Ishikawa (cell line): ENCODE data around the gene PEX1.
A peak's percentile ranks its signal among the peaks of the same experiment; 100 is the strongest.

Experiments
- CEBPB ChIP-seq: IDR thresholded peaks from 2 replicates; pipeline ENCODE4 v1.6.1; 2012
- CREB1 ChIP-seq: IDR thresholded peaks from 2 replicates; pipeline ENCODE4 v1.6.1; 2012; ENCODE audit warnings: low read depth
- EGR1 ChIP-seq: IDR thresholded peaks from 2 replicates; pipeline ENCODE4 v1.6.1; 2012
- EP300 ChIP-seq: IDR thresholded peaks from 2 replicates; pipeline ENCODE4 v1.6.1; 2012; ENCODE audit warnings: borderline replicate concordance
- FOXM1 ChIP-seq: IDR thresholded peaks from 2 replicates; pipeline ENCODE4 v1.6.1; 2012; ENCODE audit warnings: low read depth, borderline replicate concordance
- MAX ChIP-seq: IDR thresholded peaks from 2 replicates; pipeline ENCODE4 v1.6.1; 2012
- NFIC ChIP-seq: IDR thresholded peaks from 2 replicates; pipeline ENCODE4 v1.6.1; 2012
- RAD21 ChIP-seq: IDR thresholded peaks from 2 replicates; pipeline ENCODE4 v1.6.1; 2012; ENCODE audit warnings: low read depth
- REST ChIP-seq: IDR thresholded peaks from 2 replicates; pipeline ENCODE4 v1.6.1; 2012; ENCODE audit warnings: low read depth, mild to moderate bottlenecking
- TAF1 ChIP-seq: IDR thresholded peaks from 2 replicates; pipeline ENCODE4 v1.6.1; 2012; ENCODE audit warnings: low read depth, mild to moderate bottlenecking
- TCF12 ChIP-seq: IDR thresholded peaks from 2 replicates; pipeline ENCODE4 v1.6.1; 2012; ENCODE audit warnings: low read depth
- TEAD4 ChIP-seq: IDR thresholded peaks from 2 replicates; pipeline ENCODE4 v1.6.1; 2012
- USF1 ChIP-seq: IDR thresholded peaks from 2 replicates; pipeline ENCODE4 v1.6.1; 2012
- YY1 ChIP-seq: IDR thresholded peaks from 2 replicates; pipeline ENCODE4 v1.6.1; 2012; ENCODE audit warnings: low read depth
- ZBTB7A ChIP-seq: IDR thresholded peaks from 2 replicates; pipeline ENCODE4 v1.6.1; 2012; ENCODE audit warnings: low read depth

Gene PEX1

GRCh38 chr7:92460510-92460909 lies 67.8 kb downstream of the PEX1 start:
- no peak for TF ChIP-seq TCF12

- no peak for TF ChIP-seq TAF1
- no peak for TF ChIP-seq TEAD4
- no peak for TF ChIP-seq REST
Measured at GRCh38 chr7:92460109-92460508, 68.2 kb downstream of the PEX1 start.

- TF ChIP-seq EP300, result no peak
- no peak for TF ChIP-seq ZBTB7A
- TF ChIP-seq YY1, result no peak
Measured at GRCh38 chr7:92456236-92456635, 72.1 kb downstream of the PEX1 start.

GRCh38 chr7:92451645-92452044 lies 76.7 kb downstream of the PEX1 start:
- no peak for TF ChIP-seq USF1

- TF ChIP-seq TCF12 (no peak), TAF1 (no peak), USF1 (no peak), CREB1 (peak; percentile 64; the same call in 1 of the 2 replicates)
Measured at GRCh38 chr7:92448205-92448747, 80.0 kb downstream of the PEX1 start.

GRCh38 chr7:92447345-92448204 lies 80.7 kb downstream of the PEX1 start, which contains the start of gene GATAD1:
GATAD1 (plus strand) TSS chr7:92447482; CDS start chr7:92447730, 248 bp downstream.
- TF ChIP-seq TCF12 (peak; percentile 64; the same call in 1 of the 2 replicates), CREB1 (0 out of 2 replicates have a peak, but pooled peaks have one; percentile 15), TEAD4 (peak; percentile 26; the same call in 1 of the 2 replicates), EGR1 (peak; percentile 10; the same call in 1 of the 2 replicates), ZBTB7A (no peak), RAD21 (no peak), YY1 (peak; percentile 79), USF1 (peak; percentile 91), REST (no peak), NFIC (no peak), CEBPB (no peak; the same call in 1 of the 2 replicates), MAX (peak; percentile 54), TAF1 (peak; percentile 95), FOXM1 (no peak; the same call in 1 of the 2 replicates), EP300 (no peak)

GRCh38 chr7:92446869-92447344 lies 81.4 kb downstream of the PEX1 start:
- no peak for TF ChIP-seq MAX
- TF ChIP-seq NFIC, result no peak
- no peak for TF ChIP-seq TAF1
- TF ChIP-seq RAD21, result peak; percentile 90
- TF ChIP-seq ZBTB7A, result no peak
- TF ChIP-seq TCF12, result no peak
- TF ChIP-seq EP300, result no peak
